GM19328 (cell line): ENCODE measurements around the gene MIS18A.
"Not testable (repeated sequence)": the region's sequence is repeated elsewhere in the genome, so short reads cannot be mapped to it uniquely, and the experiment has no call there.

Experiments used
- ATAC-seq: cut with Tn5 transposase; IDR thresholded peaks from one replicate; pipeline ENCODE4 v1.9.1; 2021; ENCODE audit warnings: mild to moderate bottlenecking, moderate library complexity; ENCODE audit not compliant: unreplicated experiment

The MIS18A gene

GRCh38 chr21:32306021-32306780, 27.4 kb upstream of the MIS18A start:
- no peak for ATAC-seq

GRCh38 chr21:32304998-32305397, 26.1 kb upstream of the MIS18A start:
- no peak for ATAC-seq

GRCh38 chr21:32303385-32303784, 24.5 kb upstream of the MIS18A start:
- no peak for ATAC-seq

GRCh38 chr21:32302560-32302959, 23.7 kb upstream of the MIS18A start:
- ATAC-seq, result no peak

GRCh38 chr21:32301596-32301995, 22.7 kb upstream of the MIS18A start:
- ATAC-seq, result no peak

GRCh38 chr21:32300117-32300681, 21.4 kb upstream of the MIS18A start:
- ATAC-seq, result no peak

- ATAC-seq, result no peak
Measured at GRCh38 chr21:32299695-32300094, 20.8 kb upstream of the MIS18A start.

GRCh38 chr21:32298658-32299081, 19.8 kb upstream of the MIS18A start, which contains the start of gene MRAP:
TSS of gene MRAP (plus strand) at chr21:32298855. CDS start at chr21:32298972, 117 bp downstream.
- ATAC-seq, result no peak

GRCh38 chr21:32298148-32298559, 19.3 kb upstream of the MIS18A start:
- ATAC-seq, result no peak

- ATAC-seq, result no peak
Measured at GRCh38 chr21:32297449-32297848, 18.6 kb upstream of the MIS18A start.

GRCh38 chr21:32285476-32285875, 6.6 kb upstream of the MIS18A start:
- ATAC-seq, result no peak

- ATAC-seq, result no peak
Measured at GRCh38 chr21:32282992-32283391, 4.1 kb upstream of the MIS18A start.

GRCh38 chr21:32281531-32281930, 2.7 kb upstream of the MIS18A start:
- no peak for ATAC-seq

GRCh38 chr21:32279377-32279680, 480 bp upstream of the MIS18A start:
- ATAC-seq, result peak; percentile 12

- no peak for ATAC-seq
Measured at GRCh38 chr21:32278103-32278502, 746 bp downstream of the MIS18A start.

GRCh38 chr21:32276671-32277070, 2.2 kb downstream of the MIS18A start:
- ATAC-seq, result no peak

- ATAC-seq, result no peak
Measured at GRCh38 chr21:32270748-32271147, 8.1 kb downstream of the MIS18A start.

GRCh38 chr21:32265321-32265720, 13.5 kb downstream of the MIS18A start:
- not testable (repeated sequence) for ATAC-seq

- no peak for ATAC-seq
Measured at GRCh38 chr21:32261929-32262328, 16.9 kb downstream of the MIS18A start.

- ATAC-seq, result no peak
Measured at GRCh38 chr21:32260130-32260529, 18.7 kb downstream of the MIS18A start.

- not testable (repeated sequence) for ATAC-seq
Measured at GRCh38 chr21:32258786-32259048, 20.1 kb downstream of the MIS18A start.

- ATAC-seq, result no peak
Measured at GRCh38 chr21:32257962-32258785, 20.7 kb downstream of the MIS18A start.
